ENCODE data around the gene IRF8. TPM values are rescaled to one million over a fixed set of nuclear protein-coding genes. Genes with fewer than 3 reads are reported as not detected.

IRF8 gene, protein sequence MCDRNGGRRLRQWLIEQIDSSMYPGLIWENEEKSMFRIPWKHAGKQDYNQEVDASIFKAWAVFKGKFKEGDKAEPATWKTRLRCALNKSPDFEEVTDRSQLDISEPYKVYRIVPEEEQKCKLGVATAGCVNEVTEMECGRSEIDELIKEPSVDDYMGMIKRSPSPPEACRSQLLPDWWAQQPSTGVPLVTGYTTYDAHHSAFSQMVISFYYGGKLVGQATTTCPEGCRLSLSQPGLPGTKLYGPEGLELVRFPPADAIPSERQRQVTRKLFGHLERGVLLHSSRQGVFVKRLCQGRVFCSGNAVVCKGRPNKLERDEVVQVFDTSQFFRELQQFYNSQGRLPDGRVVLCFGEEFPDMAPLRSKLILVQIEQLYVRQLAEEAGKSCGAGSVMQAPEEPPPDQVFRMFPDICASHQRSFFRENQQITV
- total RNA-seq (2021) = 0.28 TPM in 1 of 2 replicates, not detected in the other
- long read RNA-seq, partial matches to known transcripts = 0 of 1 reads
- long read RNA-seq, other reads (novel, unspliced or antisense) = 0 of 1 reads

GRCh38 chr16:85898521-85899442, at the start of gene IRF8:
IRF8 (plus strand) TSS chr16:85899162; CDS start chr16:85903016, 3,854 bp downstream.
- Mint-ChIP-seq H3K36me3 (ENCODE audit: insufficient read depth in 1 of 3, low read depth in 3 of 3) (no peaks in the 10 kb centered on the region; a peak in 1 of 7 replicates), H3K27me3 (ENCODE audit: low read depth) (peaks cover 96% of the 10 kb centered on the region), H3K4me3 (peak within 1 kb of the TSS; percentile 57 to 78), H3K9me3 (no peaks in the 10 kb centered on the region), H3K27ac (no peak within 1 kb of the TSS), H3K4me1 (peaks cover 15 to 18% of the 10 kb centered on the region in 2 experiments)
- TF ChIP-seq CTCF (conservative IDR thresholded peaks at IDR 0.05) = no peak
- Histone ChIP-seq H3K9me3 (ENCODE audit: control insufficient read depth, low read depth, low read length) (no peaks in the 10 kb centered on the region), H3K56ac (ENCODE audit: insufficient read length, low read depth, low read length) (no peak within 1 kb of the TSS), H2AK5ac (ENCODE audit: insufficient read length, low read length) (no peak within 1 kb of the TSS), H3K27ac (ENCODE audit: insufficient read length, low read depth, low read length) (no peak within 1 kb of the TSS), H2BK12ac (ENCODE audit: insufficient read length, low read depth, low read length) (no peak within 1 kb of the TSS), H3K4me2 (ENCODE audit: insufficient read depth, insufficient read length, low read length) (peak within 1 kb of the TSS; percentile 80), H3K79me1 (ENCODE audit: insufficient read depth, low read depth, low read length, poor library complexity, severe bottlenecking) (no peaks in the 10 kb centered on the region), H3K14ac (ENCODE audit: insufficient read depth, low read length) (no peak within 1 kb of the TSS; the same call in 1 of the 2 replicates), H3K27me3 (ENCODE audit: insufficient read depth, low read length) (peaks cover 21% of the 10 kb centered on the region; the same call in 1 of the 2 replicates), H3K18ac (ENCODE audit: insufficient read length, low read depth, low read length) (no peak within 1 kb of the TSS), H4K20me1 (ENCODE audit: control insufficient read depth, insufficient read depth, insufficient read length) (no peaks in the 10 kb centered on the region), H2BK5ac (ENCODE audit: insufficient read length, low read length) (no peak within 1 kb of the TSS), H2BK20ac (ENCODE audit: low read depth, low read length, poor library complexity, severe bottlenecking) (no peak within 1 kb of the TSS), H4K8ac (replicated peaks; ENCODE audit: insufficient read length, low read depth, low read length) (no peak within 1 kb of the TSS), H3T11ph (ENCODE audit: low read length) (no peak within 1 kb of the TSS), H4K5ac (ENCODE audit: insufficient read length, low read depth, low read length) (no peak within 1 kb of the TSS), H2BK120ac (ENCODE audit: low read depth, low read length, poor library complexity, severe bottlenecking) (no peak within 1 kb of the TSS), H4K91ac (ENCODE audit: insufficient read length, low read depth, low read length) (no peak within 1 kb of the TSS), H3K23me2 (ENCODE audit: insufficient read length, low read depth, low read length, poor library complexity, severe bottlenecking) (peaks cover 8% of the 10 kb centered on the region), H3K4me1 (ENCODE audit: insufficient read depth, low read length) (no peaks in the 10 kb centered on the region), H2BK15ac (ENCODE audit: low read depth, low read length) (no peak within 1 kb of the TSS), H3K4ac (ENCODE audit: low read depth, low read length) (no peak within 1 kb of the TSS), H3K23ac (ENCODE audit: insufficient read length, low read depth, low read length) (no peak within 1 kb of the TSS), H3K79me2 (ENCODE audit: insufficient read depth, low read length) (no peaks in the 10 kb centered on the region), H2AFZ (ENCODE audit: low read length) (no peak within 1 kb of the TSS), H3K9ac (ENCODE audit: extremely low read depth, insufficient read length, low read length) (no peak within 1 kb of the TSS)
- peak; percentile 72 for DNase-seq
- no CpG with 5 or more reads among the region's 102 CpGs for WGBS (ENCODE audit: extremely low coverage, insufficient read length, low lambda C conversion rate)

All from H9 (cell line).